ENCODE measurements around the gene HLCS.

Gene HLCS

DNA sequence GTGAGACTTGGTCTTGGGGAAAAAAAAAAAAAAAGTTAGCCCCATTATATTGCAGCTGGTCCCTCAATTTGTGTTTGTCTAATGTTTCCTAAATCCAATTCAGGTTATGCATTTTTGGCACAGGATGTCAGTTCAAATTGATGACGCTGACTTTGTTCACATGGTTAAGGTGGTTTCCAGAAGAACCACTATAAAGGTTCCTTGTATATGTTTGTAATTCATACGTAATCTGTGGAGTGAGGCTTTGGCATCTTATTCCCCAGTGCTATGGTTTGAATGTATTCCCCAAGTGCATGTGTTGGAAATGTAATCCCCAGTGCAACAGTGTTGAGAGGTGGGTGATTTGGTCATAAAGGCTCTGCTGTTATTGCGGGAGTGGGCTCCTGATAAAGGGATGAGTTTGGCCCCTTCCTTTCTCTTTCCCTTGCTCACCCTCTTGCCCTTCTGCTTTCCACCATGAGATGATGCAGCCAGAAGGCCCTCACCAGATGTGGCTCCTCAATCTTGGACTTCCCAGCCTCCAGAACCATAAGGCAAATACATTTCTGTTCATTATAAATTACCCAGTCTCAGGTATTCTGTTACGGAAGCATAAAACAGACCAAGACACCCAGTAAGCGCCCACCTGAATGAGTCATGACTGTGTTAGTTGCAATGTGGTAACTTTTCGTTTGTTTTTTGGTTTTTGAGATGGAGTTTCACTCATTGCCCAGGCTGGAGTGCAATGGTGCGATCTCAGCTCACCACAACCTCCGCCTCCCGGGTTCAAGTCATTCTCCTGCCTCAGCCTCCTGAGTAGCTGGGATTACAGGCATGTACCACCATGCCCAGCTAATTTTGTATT lies 19.5 kb upstream of the HLCS start:
- no peak for DNase-seq (ENCODE audit: low read depth in 3 of 3)

DNA sequence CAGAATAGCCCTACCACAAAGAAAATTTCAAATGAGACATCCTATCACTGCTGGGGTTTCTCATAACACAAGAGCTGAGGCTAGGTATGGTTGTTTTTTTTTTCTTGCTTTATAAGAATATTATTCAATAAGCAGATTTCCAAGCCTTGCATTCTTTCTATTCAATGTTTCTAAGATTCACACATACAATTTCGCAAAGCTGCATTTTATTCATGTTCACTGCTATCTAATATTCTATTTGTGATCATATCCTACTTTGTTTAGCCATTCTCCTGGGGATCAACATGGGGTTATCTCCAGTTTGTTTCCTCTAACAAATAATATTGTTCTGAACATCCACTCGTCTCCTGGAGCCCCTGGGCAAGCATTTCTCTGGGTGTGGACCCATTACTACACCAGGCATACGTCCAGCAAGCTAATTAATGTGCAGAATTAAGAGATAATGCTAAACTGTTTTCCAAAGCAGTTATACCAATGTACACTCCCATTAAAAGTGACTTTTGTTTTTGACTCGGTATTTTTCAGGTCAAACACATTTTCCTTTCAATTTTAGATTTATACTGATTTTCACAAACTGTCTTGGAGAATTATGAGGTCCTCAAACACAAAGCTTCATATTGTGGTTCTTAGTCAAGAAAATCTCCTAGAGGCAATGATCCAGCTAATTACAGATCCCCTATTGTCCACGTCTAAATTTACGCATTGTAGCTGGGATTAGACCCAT lies 15.7 kb upstream of the HLCS start:
- no peak for DNase-seq (ENCODE audit: low read depth in 3 of 3)

DNA sequence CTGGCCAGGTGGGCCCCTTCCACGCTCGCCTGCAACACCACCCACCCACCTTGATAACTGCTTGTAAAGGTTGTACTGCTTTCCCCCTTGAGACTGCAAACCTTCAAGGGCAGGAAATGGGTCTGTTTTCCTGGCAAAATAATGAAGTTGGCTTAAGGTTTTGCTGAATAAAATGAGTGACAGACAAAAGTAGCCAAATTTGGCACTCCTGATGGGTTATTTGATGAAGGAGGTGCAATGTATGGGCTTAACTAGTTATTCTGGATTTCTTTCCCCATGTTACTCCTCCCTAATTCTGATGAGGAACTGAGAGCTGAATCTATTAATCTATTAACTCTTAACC lies 14.6 kb upstream of the HLCS start:
- no peak for DNase-seq (ENCODE audit: low read depth in 3 of 3)

DNA sequence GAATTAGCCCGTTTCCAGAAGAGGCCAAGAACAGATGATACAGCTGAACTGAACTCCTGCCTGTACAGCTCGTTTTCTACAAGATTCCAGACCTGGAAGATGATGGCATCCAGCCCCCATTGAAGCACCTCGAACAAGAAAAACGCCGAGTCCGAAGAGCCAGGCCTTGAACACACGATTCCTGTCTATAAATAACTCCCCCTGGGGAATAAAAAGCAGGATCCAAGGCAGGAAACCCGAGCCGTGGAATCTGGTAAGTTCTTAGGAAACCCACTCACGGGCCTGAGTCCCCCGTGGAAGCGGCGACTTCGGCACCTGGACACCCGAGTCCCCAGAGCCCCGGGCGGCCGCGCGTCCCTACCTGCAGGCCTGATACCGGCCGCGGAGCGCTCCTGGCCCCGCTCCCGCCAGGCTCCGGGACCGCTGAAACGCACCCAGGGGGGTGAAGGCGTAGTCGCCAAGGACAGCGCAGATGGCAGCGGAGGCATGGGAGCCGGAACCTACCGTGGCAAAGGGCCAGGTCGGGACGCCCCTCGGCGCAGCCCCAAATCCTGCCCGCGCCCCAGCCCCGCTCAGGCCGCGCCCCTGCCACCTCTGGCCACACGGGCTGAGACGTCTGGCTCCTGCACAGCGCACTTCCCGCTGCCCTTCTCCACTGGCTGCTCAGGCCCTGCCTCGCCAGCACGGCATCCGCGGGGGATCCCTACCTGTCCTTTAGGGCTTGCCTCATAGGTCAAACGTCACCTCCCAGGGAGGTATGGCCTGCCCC lies 14.0 kb upstream of the HLCS start:
- DNase-seq (ENCODE audit: low read depth in 3 of 3) = no peak

DNA sequence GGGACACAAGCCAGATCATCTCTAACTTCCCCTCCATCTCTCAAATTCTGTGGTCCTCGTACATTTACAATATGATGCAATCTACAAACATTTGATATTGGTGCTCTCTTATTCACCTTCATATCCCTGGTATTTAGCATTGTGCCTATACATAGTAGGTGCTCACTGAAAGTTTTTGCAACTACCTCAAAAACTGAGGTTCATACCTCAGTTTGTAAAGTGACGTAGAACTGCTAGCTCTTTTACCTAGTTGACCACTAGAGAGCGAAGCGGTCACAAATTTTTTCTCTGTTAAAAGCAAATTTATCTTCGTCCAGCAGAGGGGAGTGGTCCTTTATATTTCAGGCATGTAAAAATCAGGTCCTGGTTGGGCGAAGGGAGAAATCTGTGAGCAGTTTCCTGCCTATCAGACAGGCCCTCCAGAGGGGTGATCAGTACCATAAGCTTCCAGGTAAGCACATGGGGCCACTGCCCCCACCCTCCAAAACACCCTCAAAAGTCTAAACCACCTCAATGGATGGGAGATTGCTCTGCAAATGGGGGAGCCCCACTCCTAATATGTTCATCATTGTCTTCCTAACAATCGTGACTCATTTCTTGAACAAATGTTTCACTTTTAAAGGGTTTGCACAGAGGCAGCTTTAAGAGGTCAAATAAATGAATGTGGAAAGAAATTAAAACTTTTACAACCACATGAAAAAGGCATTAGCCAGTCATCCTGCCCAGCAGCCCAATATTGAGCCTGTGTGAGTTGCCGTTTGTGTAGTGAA lies 10.6 kb upstream of the HLCS start:
- peak in 1 of 3 experiments; percentile 8 for DNase-seq (ENCODE audit: low read depth in 3 of 3)

DNA sequence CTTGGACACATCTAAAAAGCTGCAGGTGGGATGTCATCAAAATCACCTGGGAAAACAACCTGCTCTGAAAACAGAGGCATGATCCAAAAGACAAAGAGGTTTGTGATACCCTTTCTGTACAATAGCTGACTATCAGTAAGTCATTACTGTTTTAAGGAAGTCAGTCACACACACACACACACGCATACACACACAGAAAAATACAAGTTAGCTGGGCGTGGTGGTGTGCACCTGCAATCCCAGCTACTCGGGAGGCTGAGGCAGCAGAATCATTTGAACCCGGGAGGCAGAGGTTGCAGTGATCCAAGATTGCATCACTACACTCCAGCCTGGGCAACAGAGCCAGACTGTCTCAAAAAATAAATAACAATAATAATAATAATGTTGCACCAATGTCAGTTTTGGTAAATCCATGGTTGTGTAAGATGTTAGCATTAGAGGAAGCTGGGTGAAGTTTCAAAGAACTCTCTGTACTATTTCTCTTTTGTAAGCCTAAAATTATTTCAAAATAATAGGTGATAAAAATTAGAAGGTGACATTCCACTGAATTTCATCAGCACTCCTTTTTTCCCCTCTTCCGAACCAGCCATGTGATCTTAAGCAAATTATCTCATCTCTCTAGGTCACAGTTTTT lies 9.9 kb upstream of the HLCS start:
- DNase-seq (ENCODE audit: low read depth in 3 of 3) = no peak

DNA sequence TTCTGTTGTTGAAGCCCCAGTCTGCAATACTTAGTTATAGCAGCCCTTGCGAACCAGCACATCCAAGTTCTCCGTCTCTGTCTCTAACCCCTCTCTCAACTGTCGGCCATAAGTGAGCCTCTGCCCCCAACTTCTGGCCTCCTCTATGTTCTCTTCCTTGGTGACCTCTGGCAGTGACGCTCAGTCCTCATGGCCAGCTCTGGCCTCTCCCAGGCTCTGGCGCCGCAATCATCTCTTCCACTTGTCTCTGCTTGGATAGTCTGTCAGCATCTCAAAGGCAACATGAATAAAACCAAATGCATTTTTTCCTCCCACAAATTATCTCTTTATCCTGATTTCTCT lies 8.4 kb upstream of the HLCS start:
- no peak for DNase-seq (ENCODE audit: low read depth in 3 of 3)

DNA sequence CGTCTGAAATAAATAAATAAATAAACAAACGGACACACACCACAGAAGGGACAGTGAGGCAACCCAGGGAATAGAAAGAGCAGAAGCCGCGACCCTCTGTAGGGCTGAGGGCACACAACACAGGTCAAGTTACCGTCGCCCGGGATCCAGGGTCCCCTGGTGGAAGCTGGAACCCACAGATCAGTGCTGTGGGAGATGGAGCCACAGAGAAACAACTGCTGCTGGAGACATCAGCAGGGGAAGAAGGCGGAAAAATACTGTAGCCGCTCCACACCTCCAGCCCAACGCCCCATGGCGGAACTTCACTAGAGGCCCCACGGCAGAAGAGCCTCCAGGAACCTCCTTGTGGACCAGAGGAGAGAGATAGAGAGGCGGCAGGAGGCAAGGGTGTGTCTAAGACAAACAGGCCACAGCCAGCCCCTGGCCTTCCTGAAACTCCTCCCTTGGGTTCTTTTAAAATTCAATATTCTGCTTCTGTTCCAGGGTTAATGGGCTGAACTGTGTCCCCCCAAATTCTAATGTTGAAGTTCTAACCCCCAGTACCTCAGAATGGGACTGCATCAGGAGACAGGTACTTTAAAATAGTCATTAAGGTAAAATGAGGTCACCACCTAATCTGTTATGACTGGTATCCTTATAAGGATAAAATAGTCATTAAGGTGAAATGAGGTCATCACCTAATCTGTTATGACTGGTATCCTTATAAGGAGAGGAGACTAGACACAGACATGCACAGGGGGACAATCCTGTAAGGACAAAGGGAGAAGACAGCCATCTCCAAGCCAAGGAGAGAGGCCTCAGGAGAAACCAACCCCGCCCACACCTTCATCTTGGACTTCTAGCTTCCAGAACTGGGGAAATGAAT lies 7.7 kb upstream of the HLCS start:
- DNase-seq (ENCODE audit: low read depth in 3 of 3) = no peak

DNA sequence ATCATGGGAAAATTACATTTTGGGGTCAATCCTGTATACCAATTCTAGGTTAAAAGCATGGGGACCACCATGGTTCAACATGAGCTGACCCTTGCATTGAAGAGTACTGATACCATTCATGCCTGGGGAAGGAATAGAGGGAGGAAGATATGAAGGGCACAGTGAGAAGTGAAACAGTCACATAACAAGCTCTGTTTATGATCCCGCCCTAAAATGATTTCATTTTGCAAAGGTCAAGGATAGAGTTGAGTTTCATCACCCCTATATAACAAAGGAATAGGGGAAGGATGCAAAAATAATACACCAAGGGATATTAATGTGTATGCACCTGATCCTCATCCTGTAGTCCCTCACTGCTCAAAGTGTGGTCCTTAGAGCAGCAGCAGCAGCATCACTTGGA lies 2.5 kb upstream of the HLCS start:
- DNase-seq (ENCODE audit: low read depth in 3 of 3) = no peak

DNA sequence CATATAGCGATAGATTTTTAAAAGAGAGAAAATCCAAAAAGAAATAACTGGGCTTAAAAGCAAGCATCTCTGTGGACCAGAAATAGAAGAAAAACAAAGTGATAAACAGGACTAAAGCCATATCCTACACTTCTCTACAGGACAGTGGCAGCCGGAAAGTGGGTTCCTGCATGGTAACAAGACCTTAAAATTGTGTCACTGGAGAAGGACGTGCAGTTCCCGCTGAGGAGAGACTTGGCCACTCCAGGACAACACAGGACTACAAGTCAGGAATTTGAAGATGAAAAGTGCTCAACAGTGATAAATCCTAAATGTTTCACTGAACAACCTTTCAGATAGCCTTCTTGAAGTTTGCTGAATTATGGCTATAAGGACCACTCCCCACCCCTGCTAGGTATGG lies 1.9 kb upstream of the HLCS start:
- no peak for DNase-seq (ENCODE audit: low read depth in 3 of 3)

DNA sequence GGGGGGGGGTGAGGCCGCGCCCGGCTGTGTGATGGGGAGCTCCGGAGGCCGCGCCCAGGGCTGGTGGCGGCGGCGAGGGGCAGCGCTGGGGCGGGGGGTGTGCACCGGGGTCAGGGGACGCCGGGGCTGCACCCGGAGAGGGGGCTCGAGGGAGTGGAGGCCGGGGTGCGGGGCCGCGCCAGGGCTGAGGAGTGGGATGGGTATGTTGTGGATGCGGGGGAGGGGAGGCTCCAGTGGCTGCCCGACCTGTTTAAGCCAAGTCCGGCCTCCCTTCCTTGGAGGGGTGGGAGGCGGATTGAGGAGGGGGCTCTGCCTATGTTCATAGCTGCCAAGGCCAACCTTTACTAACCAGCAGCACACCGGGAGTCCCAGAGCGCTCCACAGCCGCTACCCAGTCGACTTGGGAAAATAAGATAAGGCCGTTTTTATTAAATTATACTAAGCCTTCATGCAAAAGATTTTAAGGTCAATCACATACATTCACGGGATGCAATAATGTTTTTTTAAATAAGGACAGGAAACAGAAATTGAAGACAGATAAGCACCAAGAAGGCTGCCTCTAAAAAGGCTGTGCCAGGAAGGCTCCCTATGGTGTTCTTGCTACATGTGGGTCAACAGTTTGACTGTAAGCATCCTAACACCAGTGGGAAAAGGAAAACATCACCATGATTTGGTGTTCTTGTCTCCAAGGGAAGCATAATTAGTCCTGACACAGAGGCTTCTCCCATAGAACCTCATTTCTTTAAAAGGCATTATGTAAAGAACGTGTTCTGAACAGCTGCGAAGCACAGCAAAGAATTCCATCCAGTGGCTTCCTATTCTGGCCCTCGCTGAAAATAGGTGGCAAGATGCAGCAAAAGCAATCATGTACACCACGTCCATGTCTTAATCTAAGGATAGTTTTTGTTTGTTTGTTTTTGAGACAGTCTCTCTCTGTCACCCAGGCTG lies 626 bp upstream of the HLCS start:
- DNase-seq (ENCODE audit: low read depth in 3 of 3) = no peak

DNA sequence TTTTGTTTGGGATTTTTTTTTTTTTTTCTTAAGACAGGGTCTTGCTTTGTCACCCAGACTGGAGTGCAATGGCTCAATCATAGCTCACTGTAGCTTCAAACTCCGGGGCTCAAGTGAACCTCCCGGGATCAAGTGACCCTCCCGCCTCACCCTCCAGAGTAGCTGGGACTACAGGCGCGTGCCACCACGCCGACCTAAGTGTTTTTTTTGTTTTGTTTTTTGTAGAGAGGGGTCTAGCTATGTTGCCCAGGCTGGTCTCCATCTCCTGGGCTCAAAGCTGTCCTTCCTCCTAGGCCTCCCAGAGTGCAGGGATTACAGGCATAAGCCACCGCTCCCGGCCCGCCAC lies 776 bp downstream of the HLCS start:
- no peak for DNase-seq (ENCODE audit: low read depth in 3 of 3)

DNA sequence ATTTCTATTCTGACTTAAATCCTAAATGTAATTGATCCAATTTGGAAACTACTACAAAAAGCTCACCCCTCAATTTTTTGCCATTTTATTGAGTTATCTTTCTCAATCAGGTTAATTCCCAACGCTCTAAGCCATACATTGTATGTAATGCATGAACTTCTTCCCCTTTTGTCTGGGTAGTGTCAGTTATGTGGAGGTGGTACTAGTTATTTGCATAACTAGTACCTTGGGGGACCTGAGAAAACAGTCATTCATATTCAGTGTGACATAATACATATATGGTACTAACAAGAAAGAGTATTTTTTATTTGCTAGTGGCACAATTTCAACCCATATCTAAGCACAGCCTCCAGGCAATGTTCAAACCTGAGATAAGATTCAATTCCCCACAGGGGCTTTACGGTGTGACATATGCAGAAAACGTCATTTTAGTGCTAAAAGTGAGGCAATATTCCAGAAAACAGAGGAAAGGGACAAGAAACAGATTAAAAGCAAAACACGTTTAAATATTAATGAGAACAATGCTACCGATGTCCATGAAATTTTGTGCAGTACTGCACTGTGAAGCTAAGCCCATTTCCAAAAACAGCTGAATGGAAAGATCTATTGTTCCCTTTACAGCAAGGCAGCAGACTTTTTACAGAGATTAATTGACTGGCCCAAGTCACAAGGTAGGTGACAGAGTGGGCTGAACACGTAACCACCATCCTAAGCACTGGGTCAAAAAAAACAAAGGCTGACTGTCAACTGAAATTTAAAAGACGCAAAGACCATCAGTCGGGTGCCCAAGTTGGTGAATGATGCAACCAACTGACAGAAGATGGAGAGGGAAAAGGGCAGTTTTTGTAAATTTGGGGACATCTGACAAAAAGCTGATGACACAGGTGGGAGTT lies 1.4 kb downstream of the HLCS start:
- no peak for DNase-seq (ENCODE audit: low read depth in 3 of 3)

DNA sequence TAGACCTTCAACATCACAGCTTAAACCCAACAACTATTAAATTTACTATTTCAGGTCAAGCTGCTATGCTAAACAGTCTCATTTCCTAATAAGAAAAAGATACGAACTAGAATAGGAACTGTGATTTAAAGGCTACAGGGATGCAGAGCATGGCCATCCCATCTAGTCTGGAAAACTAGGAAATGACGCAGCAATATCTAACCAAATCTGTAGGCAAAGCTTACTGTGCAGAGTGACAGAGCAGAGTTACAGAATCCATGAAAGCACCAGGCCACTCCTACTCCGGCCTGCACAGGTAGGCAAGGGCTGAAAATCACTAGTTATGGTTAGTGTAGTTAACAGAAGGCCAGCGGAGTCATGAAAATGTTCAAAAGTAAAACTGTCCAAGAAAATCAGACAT lies 2.1 kb downstream of the HLCS start:
- DNase-seq (ENCODE audit: low read depth in 3 of 3) = no peak

DNA sequence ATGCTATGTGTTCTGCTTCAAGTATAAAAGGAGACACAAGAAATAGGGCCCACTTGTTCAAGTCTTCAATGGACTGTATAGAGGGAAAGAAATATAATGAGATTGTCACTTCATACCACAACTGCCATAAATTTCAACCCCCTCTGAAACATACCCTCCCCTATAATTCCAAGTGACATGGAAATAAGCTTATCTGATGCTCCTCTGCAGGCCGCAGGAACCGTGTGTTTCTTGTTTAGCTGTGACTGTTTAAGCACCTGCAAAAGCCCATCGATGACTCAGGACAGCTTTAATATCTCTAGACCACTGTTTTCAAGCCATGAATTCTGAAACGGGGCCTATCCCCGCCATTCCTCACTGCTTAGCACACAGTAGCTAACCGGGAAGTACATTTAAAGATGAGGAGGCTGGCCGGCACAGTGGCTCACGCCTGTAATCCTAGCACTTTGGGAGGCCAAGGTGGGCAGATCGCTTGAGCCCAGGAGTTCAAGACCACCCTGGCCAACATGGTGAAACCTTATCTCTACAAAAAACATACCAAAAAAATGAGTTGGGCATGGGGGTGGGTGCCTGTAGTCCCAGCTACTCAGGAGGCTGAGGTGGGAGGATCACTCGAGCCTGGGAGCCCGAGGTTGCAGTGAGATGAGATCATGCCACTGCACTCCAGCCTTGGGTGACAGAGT lies 4.2 kb downstream of the HLCS start:
- DNase-seq (ENCODE audit: low read depth in 3 of 3) = no peak

DNA sequence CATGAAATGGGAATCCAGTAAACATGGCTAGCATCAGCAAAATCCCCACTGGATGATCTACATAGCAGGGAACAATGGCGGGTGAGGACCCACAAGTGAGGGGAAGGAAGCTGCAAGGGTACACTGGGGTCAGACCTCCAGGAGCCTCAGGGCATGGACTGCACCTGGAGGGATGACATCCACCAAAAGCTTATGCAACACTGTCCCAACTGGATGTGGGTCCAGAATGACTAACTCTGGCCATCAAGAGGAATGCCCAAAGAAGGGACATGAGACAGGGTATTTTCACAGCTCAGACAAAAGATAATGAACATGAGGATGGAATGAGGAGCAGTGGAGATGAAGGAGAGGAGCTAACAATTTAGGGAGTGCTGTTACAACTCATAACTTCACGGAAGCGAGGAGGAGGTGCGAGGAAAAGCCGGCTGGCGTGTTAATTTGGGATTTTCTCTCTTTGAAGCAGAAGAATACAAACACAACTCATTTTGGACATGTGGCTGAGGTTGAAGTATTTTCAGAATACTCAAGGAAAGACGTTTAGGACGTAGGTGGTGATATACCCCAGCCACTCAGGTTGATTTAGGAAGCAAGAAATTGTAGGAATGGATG lies 5.7 kb downstream of the HLCS start:
- no peak for DNase-seq (ENCODE audit: low read depth in 3 of 3)

DNA sequence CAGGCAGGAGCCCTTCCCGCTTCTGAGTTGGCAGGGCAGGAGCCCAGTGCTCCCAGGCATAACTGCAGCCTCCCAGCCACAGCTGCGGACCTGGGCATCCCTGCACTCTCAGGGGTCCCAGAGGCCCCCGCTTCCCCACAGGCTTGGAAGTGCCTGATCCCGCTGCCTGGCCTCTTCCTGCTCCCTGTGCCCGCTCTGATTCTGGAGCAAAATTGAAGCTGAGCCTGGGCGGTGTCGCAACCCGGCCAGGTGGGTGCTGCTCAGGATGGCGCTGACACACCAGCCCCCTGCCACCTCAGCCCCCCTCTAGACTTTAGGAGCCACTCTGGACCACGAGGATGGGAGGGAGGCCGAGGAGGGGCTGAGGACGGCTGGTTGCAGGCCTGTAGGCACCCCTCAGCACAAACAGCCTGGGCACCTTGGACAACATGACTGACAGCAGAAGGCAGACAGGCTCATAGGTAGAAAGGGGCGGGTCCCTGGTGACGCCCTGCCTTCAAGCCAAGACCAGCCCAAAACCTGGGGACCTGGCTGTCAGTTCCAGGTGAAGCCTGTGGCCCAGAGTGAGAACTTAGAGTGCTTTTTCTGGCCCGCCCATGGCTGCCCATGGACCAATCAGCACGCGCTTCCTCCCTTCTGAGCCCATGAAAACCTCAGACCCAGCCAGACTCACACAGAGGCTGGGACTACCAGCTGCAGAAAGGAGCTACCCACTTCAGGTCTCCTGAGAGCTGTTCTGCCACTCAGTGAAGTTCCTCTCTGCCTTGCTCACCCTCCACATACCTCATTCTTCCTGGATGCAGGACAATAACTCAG lies 7.2 kb downstream of the HLCS start:
- no peak for DNase-seq (ENCODE audit: low read depth in 3 of 3)
